AG09309 (cell line): ENCODE measurements around the gene VSIG10L.

Experiments used
- DNase-seq: peaks from one replicate; pipeline ENCODE4 v3.0.0-alpha.2; 2010; ENCODE audit warnings: low read depth
- H3K4me3 ChIP-seq: 2 replicates; pipeline ENCODE4 v1.5.1; 2011; ENCODE audit warnings: mild to moderate bottlenecking, low read depth, low read length, moderate library complexity; ENCODE audit not compliant: control insufficient read depth
- CTCF ChIP-seq: IDR thresholded peaks from 2 replicates; pipeline ENCODE4 v1.5.1; 2011; ENCODE audit warnings: mild to moderate bottlenecking, low read depth, low read length, inconsistent platforms; ENCODE audit not compliant: insufficient read depth, control insufficient read depth; ENCODE audit errors: missing control alignments

Gene VSIG10L

DNA sequence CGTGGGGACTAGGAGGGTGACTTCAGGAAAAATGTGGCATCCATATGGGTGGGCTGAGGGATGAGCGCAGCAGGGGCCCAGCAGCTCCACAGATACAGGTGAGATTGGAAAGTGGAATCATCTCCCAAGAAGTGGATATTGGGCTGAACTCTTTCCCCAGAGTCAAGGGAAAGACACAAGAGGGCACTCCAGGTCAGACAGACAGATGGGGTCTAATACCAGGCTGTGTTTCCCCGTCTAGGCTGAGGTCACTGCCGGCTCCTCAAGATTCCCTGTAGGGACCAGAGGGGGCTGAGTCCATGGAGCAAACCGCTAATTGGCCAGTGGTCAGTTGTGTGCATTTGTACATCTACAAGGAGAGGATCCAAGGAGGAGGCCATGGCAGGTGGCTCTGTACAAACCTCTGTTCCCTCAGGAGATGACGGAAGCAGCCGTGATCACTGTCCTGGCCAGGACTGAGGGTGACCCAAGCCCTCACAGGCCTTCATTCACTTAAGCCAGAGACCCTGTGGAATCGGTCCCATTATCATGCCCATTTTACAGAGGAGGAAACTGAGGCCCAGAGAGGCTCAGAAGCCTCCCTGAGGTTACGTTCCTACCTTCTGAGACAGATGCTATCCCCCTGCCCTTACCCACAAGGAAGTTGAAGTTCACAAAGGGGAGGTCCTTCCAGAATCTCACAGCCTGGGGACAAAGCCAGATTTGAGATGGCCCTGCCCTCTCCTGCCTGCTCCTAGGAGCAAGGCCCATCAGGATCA lies 45.4 kb downstream of the VSIG10L start:
- DNase-seq = no peak
- TF ChIP-seq CTCF = no peak
- H3K4me3 ChIP-seq = no peak overlapping the region

DNA sequence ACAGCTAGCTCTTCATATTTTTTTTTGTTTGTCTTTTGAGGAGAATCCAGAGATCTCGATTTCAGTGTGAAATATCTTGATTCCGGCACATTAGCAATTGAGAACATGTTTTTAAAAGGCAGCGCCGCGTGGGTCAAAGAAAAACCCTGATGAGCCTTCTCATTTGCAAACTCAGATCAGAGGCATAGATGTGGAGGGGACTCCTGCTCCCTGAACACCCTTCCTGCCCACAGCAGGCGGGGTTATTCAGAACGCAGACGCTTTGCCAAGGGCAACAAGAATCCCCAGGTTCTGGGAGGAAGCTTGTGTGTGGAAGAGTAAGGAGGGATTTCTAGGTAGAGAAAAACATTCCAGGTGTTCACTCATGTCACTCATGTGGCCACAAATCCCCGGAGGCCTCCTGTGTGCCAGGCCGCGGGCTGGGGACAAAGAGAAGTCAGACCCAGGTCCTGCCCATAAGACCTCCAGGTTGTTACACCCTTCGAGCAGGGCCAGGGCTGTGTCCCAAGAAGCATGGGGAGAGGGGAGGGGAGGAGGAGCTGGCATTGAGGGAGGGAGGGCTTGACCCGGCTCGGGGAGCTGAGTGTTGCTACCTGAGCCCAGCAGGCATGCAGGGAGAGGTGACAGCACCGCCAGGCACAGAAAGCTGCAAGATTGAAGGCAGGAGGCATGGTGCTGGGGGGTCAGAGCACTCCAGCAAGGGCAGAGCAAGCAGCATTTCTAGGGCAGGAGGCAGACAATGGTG lies 46.4 kb downstream of the VSIG10L start:
- no peak overlapping the region for H3K4me3 ChIP-seq
- TF ChIP-seq CTCF = no peak
- no peak for DNase-seq

- no peak for DNase-seq
- H3K4me3 ChIP-seq = no peak overlapping the region
- TF ChIP-seq CTCF = no peak
Observed at GRCh38 chr19:51294977-51295375, 47.0 kb downstream of the VSIG10L start.

GRCh38 chr19:51294211-51294976 lies 47.5 kb downstream of the VSIG10L start:
- DNase-seq = no peak
- no peak for TF ChIP-seq CTCF
- no peak overlapping the region for H3K4me3 ChIP-seq

DNA sequence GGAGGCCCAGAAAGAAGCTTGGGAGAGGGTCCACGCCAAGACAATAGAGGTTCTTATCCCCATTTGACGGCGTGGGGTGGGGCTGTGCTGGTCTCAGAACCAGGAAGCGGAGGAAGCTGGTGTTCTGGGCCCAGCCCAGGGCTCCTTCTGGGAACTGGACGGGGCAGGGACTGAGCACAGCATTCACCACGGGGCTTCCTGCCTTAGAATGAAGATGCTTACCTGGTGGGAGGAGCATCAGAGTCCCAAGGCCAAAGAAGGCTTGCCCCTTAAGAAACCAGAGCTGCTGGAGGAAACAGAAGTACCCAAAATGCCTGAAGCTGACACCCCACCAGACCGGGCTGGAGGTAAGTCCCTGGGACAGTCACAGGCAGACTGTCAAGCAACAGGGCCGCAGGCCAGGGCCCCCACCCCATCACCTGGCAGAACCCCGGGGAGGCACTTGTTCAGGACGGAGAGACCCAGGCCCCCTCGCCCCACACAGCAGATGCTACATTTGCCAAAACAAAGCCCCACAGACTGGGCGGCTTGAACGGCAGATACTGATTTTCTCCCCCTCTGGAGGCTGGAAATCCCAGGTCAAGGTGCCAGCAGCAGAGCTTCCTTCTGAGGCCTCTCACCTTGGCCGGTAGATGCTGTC lies 48.2 kb downstream of the VSIG10L start:
- no peak overlapping the region for H3K4me3 ChIP-seq
- no peak for TF ChIP-seq CTCF

DNA sequence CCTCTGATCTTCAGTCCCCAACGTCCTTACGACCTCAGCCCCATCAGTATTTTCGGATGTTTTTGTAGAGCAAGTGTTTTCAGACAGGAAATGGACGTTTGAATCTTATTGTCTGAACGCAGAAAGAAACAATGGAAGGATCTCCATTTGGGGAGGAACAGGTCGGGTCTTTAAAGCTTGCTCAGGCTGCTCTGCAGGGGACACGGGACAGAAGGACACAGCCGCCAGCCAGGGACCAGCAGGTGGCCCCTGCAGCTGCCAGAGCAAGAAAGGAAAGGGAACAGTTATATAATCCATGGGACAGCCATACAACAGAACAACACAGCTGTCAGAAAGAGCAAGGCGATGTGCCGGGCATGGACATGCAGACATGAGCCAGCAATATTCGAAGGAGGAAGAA lies 49.0 kb downstream of the VSIG10L start:
- DNase-seq = no peak
- no peak overlapping the region for H3K4me3 ChIP-seq
- TF ChIP-seq CTCF = no peak

More for the DNA sequence above, 48.2 kb downstream of the VSIG10L start:
- no peak for DNase-seq
